ENCODE data around the gene DHFR2.

DNA sequence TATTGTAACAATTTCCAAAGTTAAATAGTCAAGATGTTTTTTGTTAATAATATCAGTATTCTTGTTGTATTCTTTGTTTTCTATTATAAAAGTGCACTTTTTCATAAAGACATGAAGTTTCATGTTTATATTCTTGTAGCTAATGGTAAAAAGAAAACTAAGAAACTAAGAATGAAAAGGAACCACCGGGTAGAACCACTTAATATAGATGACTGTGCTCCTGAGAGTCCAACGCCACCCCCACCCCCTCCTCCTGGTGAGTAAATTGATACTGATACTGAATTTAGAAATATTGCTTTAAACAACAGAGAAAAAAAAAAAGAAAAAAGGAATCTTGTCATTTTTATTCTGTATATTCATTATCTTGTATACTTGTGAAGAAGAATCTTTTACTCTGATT, 13.4 kb downstream of the DHFR2 start:
- TF ChIP-seq CTCF (IDR thresholded peaks at IDR 0.05) (no peak), RAD21 (IDR thresholded peaks at IDR 0.05; ENCODE audit: low read length) (no peak), POLR2AphosphoS5 (IDR thresholded peaks at IDR 0.05; ENCODE audit: low read depth, low read length) (no peak), EZH2phosphoT487 (IDR thresholded peaks at IDR 0.05; ENCODE audit: borderline replicate concordance, low read depth) (no peak), MXI1 (IDR thresholded peaks at IDR 0.05; ENCODE audit: low read depth, low read length) (no peak), MAX (IDR thresholded peaks at IDR 0.05; ENCODE audit: low read depth) (no peak), SIN3A (IDR thresholded peaks at IDR 0.05; ENCODE audit: borderline replicate concordance, low read depth, low read length) (no peak), USF1 (IDR thresholded peaks at IDR 0.05; ENCODE audit: borderline replicate concordance, low read depth) (no peak)

Measured in SK-N-SH (cell line).